ENCODE measurements around the gene HSD17B8.

HSD17B8 gene

DNA sequence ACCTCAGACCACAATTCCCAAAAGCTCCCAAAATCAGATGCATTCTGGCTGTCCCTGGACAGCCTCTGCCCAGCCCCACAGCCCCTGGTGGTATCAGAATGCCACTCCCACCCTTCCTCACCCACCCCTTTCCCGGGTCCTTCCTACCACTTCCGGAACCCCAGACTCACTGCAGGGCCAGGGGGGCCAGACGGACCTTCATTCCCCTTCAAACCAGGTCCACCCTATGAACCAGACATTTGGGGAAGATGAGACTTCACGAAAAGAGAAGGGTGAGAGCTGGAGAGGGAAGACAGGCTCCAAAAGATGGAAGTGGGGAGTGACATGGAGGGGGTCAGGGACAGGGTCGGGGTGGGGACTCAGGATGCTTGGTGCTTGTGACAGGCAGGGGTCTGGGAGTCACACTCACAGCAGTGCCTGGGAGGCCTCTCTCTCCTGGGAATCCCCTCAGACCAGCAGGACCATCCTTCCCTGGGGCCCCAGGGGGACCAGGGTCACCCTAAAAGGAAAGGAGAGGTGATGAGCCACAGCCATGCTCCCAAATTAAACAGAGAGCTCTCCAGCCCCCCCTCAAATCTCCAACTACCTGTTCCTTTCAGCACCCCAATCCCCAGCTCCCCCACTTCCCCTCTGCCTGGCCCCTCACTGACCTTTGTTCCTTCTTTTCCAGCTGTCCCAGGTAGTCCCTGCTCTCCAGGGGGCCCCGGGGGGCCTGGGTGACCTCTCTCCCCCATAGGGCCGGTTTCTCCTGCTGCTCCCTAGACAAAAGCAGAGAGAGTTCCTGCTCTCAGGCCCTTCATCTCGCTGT lies 32.4 kb upstream of the HSD17B8 start:
- peaks cover 0 to 2% (median 0%) of the 10 kb centered on the region in 5 experiments for H3K27me3 ChIP-seq (replicated peaks in 2 of 5; ENCODE audit: control insufficient read depth in 4 of 5, insufficient read depth in 5 of 5, low read length in 4 of 5)
- 78% methylated on average over 5 of the region's 8 CpGs for WGBS (ENCODE audit: insufficient coverage)
- POLR2A ChIA-PET, result interaction anchor here (0.8 kb wide), 1 partner anchor 10 kb away, joined by 3 read pairs; no protein-coding TSS in a partner anchor

DNA sequence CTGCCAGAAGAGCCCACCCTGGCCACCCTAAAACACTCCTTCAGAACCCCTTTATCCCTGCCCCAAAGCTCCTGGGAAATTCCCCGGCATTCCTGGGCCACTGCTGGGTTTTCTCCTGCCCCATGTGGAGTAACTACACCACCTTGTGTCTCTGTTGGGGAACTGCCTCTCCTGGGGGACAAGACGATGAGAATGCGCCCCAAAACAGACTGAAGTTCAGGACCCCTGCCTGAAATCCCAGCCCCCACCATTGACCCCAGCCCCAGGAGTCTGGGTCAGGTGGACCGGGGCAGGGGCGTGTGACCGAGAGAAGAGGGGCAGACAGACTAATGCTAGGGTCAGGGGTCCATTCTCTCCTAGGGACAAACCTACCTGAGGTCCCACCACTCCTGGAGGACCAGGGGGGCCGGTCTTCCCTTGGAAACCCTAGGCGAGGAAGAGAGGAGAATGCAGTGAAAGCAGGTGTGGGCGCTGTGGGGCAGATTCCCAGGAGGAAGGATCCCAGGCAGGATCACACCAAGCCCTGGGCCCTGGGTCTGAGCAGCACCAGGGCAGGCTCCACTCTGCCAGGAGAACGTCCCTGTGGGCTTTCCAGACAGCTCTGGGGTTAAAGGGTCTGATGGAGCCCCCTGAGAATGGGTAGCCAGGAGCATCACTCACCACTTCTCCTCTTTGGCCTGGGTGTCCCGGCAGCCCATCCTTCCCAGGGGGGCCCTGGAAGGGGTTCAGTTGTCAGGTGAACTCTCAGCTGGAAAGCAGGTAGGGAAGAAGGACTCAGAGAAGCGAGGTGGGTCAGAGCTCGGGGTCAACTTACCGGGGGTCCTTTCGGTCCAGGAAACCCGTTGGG lies 31.5 kb upstream of the HSD17B8 start:
- ChIA-PET POLR2A (interaction anchor here (0.8 kb wide), 1 partner anchor 9 kb away, joined by 3 read pairs; no protein-coding TSS in a partner anchor), CTCF (interaction anchor here (0.7 to 7.7 kb wide), 34 partner anchors 9 to 176 kb away, joined by 3 to 62 read pairs (median 4); partner anchors contain the start of genes COL11A2 and HLA-DPB1)
- DNase-seq, result peak; percentile 29 to 44 (median 31)

More for the DNA sequence above, 32.4 kb upstream of the HSD17B8 start:
- Histone ChIP-seq H3K9me3 (ENCODE audit: control extremely low read depth in 1 of 5, control insufficient read depth in 4 of 5, insufficient read depth in 2 of 5, low read depth in 1 of 5, low read length in 4 of 5) (no peaks in the 10 kb centered on the region), H3K4me1 (ENCODE audit: control extremely low read depth in 1 of 4, control insufficient read depth in 4 of 4, insufficient read depth in 4 of 4, low read length in 3 of 4) (no peaks in the 10 kb centered on the region), H3K4me3 (ENCODE audit: control insufficient read depth in 1 of 7, extremely low read depth in 1 of 7, insufficient read depth in 4 of 7, low read depth in 2 of 7, low read length in 6 of 7) (no peak overlapping the region), H3K27ac (ENCODE audit: insufficient read depth in 1 of 2, low read depth in 1 of 2, low read length in 2 of 2, poor library complexity in 1 of 2, severe bottlenecking in 2 of 2) (no peak overlapping the region), H3K36me3 (ENCODE audit: control insufficient read depth in 4 of 4, insufficient read depth in 4 of 4, low read length in 3 of 4) (no peaks in the 10 kb centered on the region)
- DNase-seq, result no peak
- CTCF ChIA-PET, result interaction anchor here (0.7 to 7.7 kb wide), 22 partner anchors 10 to 175 kb away, joined by 3 to 62 read pairs (median 4); no protein-coding TSS in a partner anchor

DNA sequence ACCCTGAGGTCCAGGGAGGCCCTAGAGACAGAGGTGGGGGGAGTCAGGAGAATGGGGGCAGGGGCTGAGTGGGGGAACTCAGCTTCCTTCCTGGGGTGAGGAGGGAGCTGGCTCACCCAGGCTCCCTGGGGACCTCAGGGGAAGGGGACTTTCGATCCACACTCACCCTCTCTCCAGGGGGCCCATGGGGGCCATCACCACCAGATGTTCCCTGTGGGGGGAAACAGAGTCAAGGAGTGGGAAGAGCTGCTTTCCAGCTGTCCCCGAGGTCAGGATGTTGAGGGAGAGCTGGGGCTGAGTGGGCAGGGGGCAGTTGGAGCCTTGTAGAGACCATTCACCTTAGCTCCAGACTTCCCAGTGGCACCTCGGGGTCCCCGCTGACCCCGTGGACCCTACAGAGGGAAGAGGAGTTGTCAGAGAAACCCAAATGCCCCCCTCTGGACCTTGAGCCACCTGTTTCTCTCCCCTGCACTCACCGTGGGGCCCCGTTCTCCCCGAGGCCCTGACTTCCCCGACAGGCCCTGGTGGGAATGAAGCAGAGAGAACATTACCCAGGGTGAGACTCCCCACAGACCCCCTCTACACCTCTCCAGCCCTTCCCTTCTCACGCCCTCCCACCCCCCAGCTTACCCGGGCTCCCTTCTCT lies 30.8 kb upstream of the HSD17B8 start:
- peaks cover 0 to 2% (median 0%) of the 10 kb centered on the region in 5 experiments for H3K27me3 ChIP-seq (replicated peaks in 2 of 5; ENCODE audit: control insufficient read depth in 4 of 5, insufficient read depth in 5 of 5, low read length in 4 of 5)
- ChIA-PET POLR2A (no interaction called here), CTCF (interaction anchor here (0.7 to 7.7 kb wide), 22 partner anchors 9 to 163 kb away, joined by 3 to 62 read pairs (median 4); partner anchors contain the start of genes COL11A2 and HLA-DPB1)
- 60% methylated on average over 5 of the region's 11 CpGs for WGBS (ENCODE audit: insufficient coverage)
- H3K4me1 ChIP-seq (ENCODE audit: control extremely low read depth in 1 of 4, control insufficient read depth in 4 of 4, insufficient read depth in 4 of 4, low read length in 3 of 4), result no peaks in the 10 kb centered on the region
- H3K4me3 ChIP-seq (ENCODE audit: control insufficient read depth in 1 of 7, extremely low read depth in 1 of 7, insufficient read depth in 4 of 7, low read depth in 2 of 7, low read length in 6 of 7), result no peak overlapping the region
- no peak overlapping the region for H3K27ac ChIP-seq (ENCODE audit: insufficient read depth in 1 of 2, low read depth in 1 of 2, low read length in 2 of 2, poor library complexity in 1 of 2, severe bottlenecking in 2 of 2)
- no peaks in the 10 kb centered on the region for H3K9me3 ChIP-seq (ENCODE audit: control extremely low read depth in 1 of 5, control insufficient read depth in 4 of 5, insufficient read depth in 2 of 5, low read depth in 1 of 5, low read length in 4 of 5)
- DNase-seq, result no peak
- no peaks in the 10 kb centered on the region for H3K36me3 ChIP-seq (ENCODE audit: control insufficient read depth in 4 of 4, insufficient read depth in 4 of 4, low read length in 3 of 4)

More for the DNA sequence above, 31.5 kb upstream of the HSD17B8 start:
- no peaks in the 10 kb centered on the region for H3K4me1 ChIP-seq (ENCODE audit: control extremely low read depth in 1 of 4, control insufficient read depth in 4 of 4, insufficient read depth in 4 of 4, low read length in 3 of 4)
- peaks cover 0 to 2% (median 0%) of the 10 kb centered on the region in 5 experiments for H3K27me3 ChIP-seq (replicated peaks in 2 of 5; ENCODE audit: control insufficient read depth in 4 of 5, insufficient read depth in 5 of 5, low read length in 4 of 5)
- H3K4me3 ChIP-seq (ENCODE audit: control insufficient read depth in 1 of 7, extremely low read depth in 1 of 7, insufficient read depth in 4 of 7, low read depth in 2 of 7, low read length in 6 of 7), result no peak overlapping the region
- 75% methylated on average over 8 of the region's 16 CpGs for WGBS (ENCODE audit: insufficient coverage)
- H3K27ac ChIP-seq (ENCODE audit: insufficient read depth in 1 of 2, low read depth in 1 of 2, low read length in 2 of 2, poor library complexity in 1 of 2, severe bottlenecking in 2 of 2), result no peak overlapping the region
- H3K36me3 ChIP-seq (ENCODE audit: control insufficient read depth in 4 of 4, insufficient read depth in 4 of 4, low read length in 3 of 4), result no peaks in the 10 kb centered on the region
- H3K9me3 ChIP-seq (ENCODE audit: control extremely low read depth in 1 of 5, control insufficient read depth in 4 of 5, insufficient read depth in 2 of 5, low read depth in 1 of 5, low read length in 4 of 5), result no peaks in the 10 kb centered on the region

DNA sequence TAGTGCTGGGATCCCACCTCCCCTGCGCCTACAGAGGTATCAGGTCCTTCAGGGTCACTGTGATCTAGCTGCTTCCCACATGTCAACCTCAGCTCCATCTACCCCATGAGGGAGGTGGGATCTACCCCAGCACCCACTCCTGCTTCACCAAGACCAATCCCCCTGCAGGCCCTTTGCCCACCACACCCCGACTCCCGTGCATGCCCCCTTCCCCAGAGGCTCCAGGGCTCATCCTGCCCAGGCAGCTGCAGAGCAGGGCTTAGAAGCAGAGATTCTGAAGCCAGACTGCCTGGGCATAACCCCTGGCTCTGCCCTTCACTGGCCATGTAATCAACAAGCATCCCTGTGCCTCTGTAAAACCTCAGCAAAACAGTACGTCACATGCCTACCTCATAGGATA lies 29.7 kb upstream of the HSD17B8 start:
- peaks cover 0 to 2% (median 0%) of the 10 kb centered on the region in 5 experiments for H3K27me3 ChIP-seq (replicated peaks in 2 of 5; ENCODE audit: control insufficient read depth in 4 of 5, insufficient read depth in 5 of 5, low read length in 4 of 5)
- H3K4me1 ChIP-seq (ENCODE audit: control extremely low read depth in 1 of 4, control insufficient read depth in 4 of 4, insufficient read depth in 4 of 4, low read length in 3 of 4), result no peaks in the 10 kb centered on the region
- DNase-seq, result no peak
- no peak overlapping the region for H3K4me3 ChIP-seq (ENCODE audit: control insufficient read depth in 1 of 7, extremely low read depth in 1 of 7, insufficient read depth in 4 of 7, low read depth in 2 of 7, low read length in 6 of 7)
- ChIA-PET POLR2A (no interaction called here), CTCF (interaction anchor here (1.1 to 7.7 kb wide), 9 partner anchors 13 to 156 kb away, joined by 4 to 62 read pairs (median 11); no protein-coding TSS in a partner anchor)
- WGBS (ENCODE audit: insufficient coverage), result 100% methylated on average over 2 of the region's 4 CpGs
- no peaks in the 10 kb centered on the region for H3K9me3 ChIP-seq (ENCODE audit: control extremely low read depth in 1 of 5, control insufficient read depth in 4 of 5, insufficient read depth in 2 of 5, low read depth in 1 of 5, low read length in 4 of 5)
- no peaks in the 10 kb centered on the region for H3K36me3 ChIP-seq (ENCODE audit: control insufficient read depth in 4 of 4, insufficient read depth in 4 of 4, low read length in 3 of 4)
- no peak overlapping the region for H3K27ac ChIP-seq (ENCODE audit: insufficient read depth in 1 of 2, low read depth in 1 of 2, low read length in 2 of 2, poor library complexity in 1 of 2, severe bottlenecking in 2 of 2)

DNA sequence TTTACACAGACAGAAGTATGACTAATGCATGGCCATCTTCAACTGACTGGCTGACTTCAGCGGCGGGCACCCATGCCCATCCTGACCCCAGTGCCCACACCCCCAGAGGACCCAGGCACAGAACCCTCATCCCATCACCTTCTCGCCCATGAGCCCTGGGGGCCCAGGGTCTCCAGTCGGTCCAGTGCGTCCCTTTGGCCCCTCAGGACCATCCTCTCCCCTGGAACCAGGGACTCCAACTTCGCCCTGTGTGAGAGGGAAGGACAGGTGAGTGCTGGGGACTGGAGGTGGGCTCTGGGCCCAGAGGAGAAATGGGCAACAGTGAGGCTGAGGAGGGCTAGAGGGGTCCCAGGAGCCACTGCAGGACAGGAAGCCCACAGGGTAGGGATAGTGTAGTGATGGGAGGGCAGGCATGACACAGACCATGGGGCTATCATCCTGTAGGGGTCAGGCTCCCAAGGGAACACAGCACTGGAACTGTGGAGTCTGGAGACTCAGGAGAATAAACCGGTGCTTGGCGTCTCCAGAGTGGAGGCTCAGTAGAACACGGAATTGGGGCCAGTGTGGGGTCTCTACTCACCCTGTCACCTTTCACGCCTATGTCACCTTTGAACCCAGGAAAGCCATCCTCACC lies 28.9 kb upstream of the HSD17B8 start:
- ChIA-PET POLR2A (no interaction called here), CTCF (interaction anchor here (1.1 to 7.7 kb wide), 5 partner anchors 13 to 157 kb away, joined by 4 to 62 read pairs (median 11); no protein-coding TSS in a partner anchor)
- no peak overlapping the region for H3K4me3 ChIP-seq (ENCODE audit: control insufficient read depth in 1 of 7, extremely low read depth in 1 of 7, insufficient read depth in 4 of 7, low read depth in 2 of 7, low read length in 6 of 7)
- no peak overlapping the region for H3K27ac ChIP-seq (ENCODE audit: insufficient read depth in 1 of 2, low read depth in 1 of 2, low read length in 2 of 2, poor library complexity in 1 of 2, severe bottlenecking in 2 of 2)
- DNase-seq, result no peak
- H3K36me3 ChIP-seq (ENCODE audit: control insufficient read depth in 4 of 4, insufficient read depth in 4 of 4, low read length in 3 of 4), result no peaks in the 10 kb centered on the region
- peaks cover 0 to 2% (median 0%) of the 10 kb centered on the region in 5 experiments for H3K27me3 ChIP-seq (replicated peaks in 2 of 5; ENCODE audit: control insufficient read depth in 4 of 5, insufficient read depth in 5 of 5, low read length in 4 of 5)
- WGBS (ENCODE audit: insufficient coverage), result 96% methylated on average over 7 of the region's 10 CpGs
- no peaks in the 10 kb centered on the region for H3K4me1 ChIP-seq (ENCODE audit: control extremely low read depth in 1 of 4, control insufficient read depth in 4 of 4, insufficient read depth in 4 of 4, low read length in 3 of 4)
- H3K9me3 ChIP-seq (ENCODE audit: control extremely low read depth in 1 of 5, control insufficient read depth in 4 of 5, insufficient read depth in 2 of 5, low read depth in 1 of 5, low read length in 4 of 5), result no peaks in the 10 kb centered on the region

DNA sequence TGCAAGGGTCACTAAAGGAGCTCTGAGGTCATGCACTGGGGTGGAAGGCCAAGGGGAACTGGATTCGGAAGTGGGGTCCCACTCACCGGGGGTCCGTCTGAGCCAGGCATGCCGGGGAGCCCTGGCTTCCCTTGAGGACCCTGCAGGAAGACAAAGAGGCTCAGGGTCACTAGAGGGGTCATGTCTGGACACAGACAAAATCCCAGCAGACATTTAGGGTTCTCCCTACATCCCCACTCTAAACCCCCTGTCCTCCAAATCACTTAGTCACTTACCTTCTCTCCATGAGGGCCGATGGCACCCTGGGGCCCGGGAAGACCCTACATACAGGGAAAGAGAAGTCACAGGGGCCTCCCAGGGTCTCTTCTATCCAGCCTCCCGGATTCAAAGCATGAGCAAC lies 27.5 kb upstream of the HSD17B8 start:
- ChIA-PET CTCF (interaction anchor here (1.1 to 7.7 kb wide), 3 partner anchors 15 to 243 kb away, joined by 3 to 62 read pairs (median 3); no protein-coding TSS in a partner anchor), POLR2A (no interaction called here)
- Histone ChIP-seq H3K36me3 (ENCODE audit: control insufficient read depth in 4 of 4, insufficient read depth in 4 of 4, low read length in 3 of 4) (no peaks in the 10 kb centered on the region), H3K4me3 (ENCODE audit: control insufficient read depth in 1 of 7, extremely low read depth in 1 of 7, insufficient read depth in 4 of 7, low read depth in 2 of 7, low read length in 6 of 7) (no peak overlapping the region), H3K27me3 (replicated peaks in 2 of 5; ENCODE audit: control insufficient read depth in 4 of 5, insufficient read depth in 5 of 5, low read length in 4 of 5) (peaks cover 0 to 2% (median 0%) of the 10 kb centered on the region in 5 experiments), H3K9me3 (ENCODE audit: control extremely low read depth in 1 of 5, control insufficient read depth in 4 of 5, insufficient read depth in 2 of 5, low read depth in 1 of 5, low read length in 4 of 5) (no peaks in the 10 kb centered on the region), H3K4me1 (ENCODE audit: control extremely low read depth in 1 of 4, control insufficient read depth in 4 of 4, insufficient read depth in 4 of 4, low read length in 3 of 4) (no peaks in the 10 kb centered on the region), H3K27ac (ENCODE audit: insufficient read depth in 1 of 2, low read depth in 1 of 2, low read length in 2 of 2, poor library complexity in 1 of 2, severe bottlenecking in 2 of 2) (no peak overlapping the region)
- DNase-seq, result no peak
- WGBS (ENCODE audit: insufficient coverage), result 98% methylated on average over 5 of the region's 7 CpGs
